GM23248 (cell line): ENCODE results near the gene NUBP1.

ENCODE experiments used
- EZH2 ChIP-seq: fragments of 200-600 bp; sonication (generic); IDR thresholded peaks from 2 replicates; pipeline ENCODE4 v1.6.1; 2018; ENCODE audit warnings: antibody characterized with exemption, mild to moderate bottlenecking; ENCODE audit not compliant: insufficient read depth, poor library complexity, severe bottlenecking
- EZH2phosphoT487 ChIP-seq: fragments of 200-600 bp; sonication (generic); IDR thresholded peaks from 2 replicates; pipeline ENCODE4 v1.6.1; 2018; ENCODE audit warnings: antibody characterized with exemption, moderate library complexity, mild to moderate bottlenecking, low read depth; ENCODE audit not compliant: insufficient read depth

GRCh38 chr16:10760858-10761257 lies 17.2 kb downstream of the NUBP1 start:
- TF ChIP-seq EZH2 (no peak), EZH2phosphoT487 (no peak)
